ENCODE results near the gene DPH1. TPM values are rescaled to one million over a fixed set of nuclear protein-coding genes. Genes with fewer than 3 reads are reported as not detected.

DPH1 gene
- total and polyA plus RNA-seq, 4 donors: 9.8 to 24.6 (median 19.4) TPM

GRCh38 chr17:2084766-2085647 lies 55.1 kb downstream of the DPH1 start:
- TF ChIP-seq RXRA (IDR thresholded peaks at IDR 0.05): peak; percentile 46 to 58
- peak; percentile 51 for TF ChIP-seq SP1 (IDR thresholded peaks at IDR 0.05)
- TF ChIP-seq FOXA1 (IDR thresholded peaks at IDR 0.05): no peak
- TF ChIP-seq GABPA (IDR thresholded peaks at IDR 0.05 in 1 of 2, conservative IDR thresholded peaks at IDR 0.05 in 1 of 2): no peak
- no peak for TF ChIP-seq EGR1 (IDR thresholded peaks at IDR 0.05; ENCODE audit: low read depth in 2 of 2)
- TF ChIP-seq NR2F2 (IDR thresholded peaks at IDR 0.05): peak; percentile 65
- TF ChIP-seq, protein P1, sequence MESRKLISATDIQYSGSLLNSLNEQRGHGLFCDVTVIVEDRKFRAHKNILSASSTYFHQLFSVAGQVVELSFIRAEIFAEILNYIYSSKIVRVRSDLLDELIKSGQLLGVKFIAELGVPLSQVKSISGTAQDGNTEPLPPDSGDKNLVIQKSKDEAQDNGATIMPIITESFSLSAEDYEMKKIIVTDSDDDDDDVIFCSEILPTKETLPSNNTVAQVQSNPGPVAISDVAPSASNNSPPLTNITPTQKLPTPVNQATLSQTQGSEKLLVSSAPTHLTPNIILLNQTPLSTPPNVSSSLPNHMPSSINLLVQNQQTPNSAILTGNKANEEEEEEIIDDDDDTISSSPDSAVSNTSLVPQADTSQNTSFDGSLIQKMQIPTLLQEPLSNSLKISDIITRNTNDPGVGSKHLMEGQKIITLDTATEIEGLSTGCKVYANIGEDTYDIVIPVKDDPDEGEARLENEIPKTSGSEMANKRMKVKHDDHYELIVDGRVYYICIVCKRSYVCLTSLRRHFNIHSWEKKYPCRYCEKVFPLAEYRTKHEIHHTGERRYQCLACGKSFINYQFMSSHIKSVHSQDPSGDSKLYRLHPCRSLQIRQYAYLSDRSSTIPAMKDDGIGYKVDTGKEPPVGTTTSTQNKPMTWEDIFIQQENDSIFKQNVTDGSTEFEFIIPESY (IDR thresholded peaks at IDR 0.05): no peak
- no peak for TF ChIP-seq HNF4G (IDR thresholded peaks at IDR 0.05)
- TF ChIP-seq, protein P2, sequence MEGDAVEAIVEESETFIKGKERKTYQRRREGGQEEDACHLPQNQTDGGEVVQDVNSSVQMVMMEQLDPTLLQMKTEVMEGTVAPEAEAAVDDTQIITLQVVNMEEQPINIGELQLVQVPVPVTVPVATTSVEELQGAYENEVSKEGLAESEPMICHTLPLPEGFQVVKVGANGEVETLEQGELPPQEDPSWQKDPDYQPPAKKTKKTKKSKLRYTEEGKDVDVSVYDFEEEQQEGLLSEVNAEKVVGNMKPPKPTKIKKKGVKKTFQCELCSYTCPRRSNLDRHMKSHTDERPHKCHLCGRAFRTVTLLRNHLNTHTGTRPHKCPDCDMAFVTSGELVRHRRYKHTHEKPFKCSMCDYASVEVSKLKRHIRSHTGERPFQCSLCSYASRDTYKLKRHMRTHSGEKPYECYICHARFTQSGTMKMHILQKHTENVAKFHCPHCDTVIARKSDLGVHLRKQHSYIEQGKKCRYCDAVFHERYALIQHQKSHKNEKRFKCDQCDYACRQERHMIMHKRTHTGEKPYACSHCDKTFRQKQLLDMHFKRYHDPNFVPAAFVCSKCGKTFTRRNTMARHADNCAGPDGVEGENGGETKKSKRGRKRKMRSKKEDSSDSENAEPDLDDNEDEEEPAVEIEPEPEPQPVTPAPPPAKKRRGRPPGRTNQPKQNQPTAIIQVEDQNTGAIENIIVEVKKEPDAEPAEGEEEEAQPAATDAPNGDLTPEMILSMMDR (IDR thresholded peaks at IDR 0.05; ENCODE audit: low read depth, low read length, missing input control): no peak
- no peak for TF ChIP-seq TAF1 (conservative IDR thresholded peaks at IDR 0.05)
- TF ChIP-seq JUND (IDR thresholded peaks at IDR 0.05): no peak
- TF ChIP-seq, protein P3, sequence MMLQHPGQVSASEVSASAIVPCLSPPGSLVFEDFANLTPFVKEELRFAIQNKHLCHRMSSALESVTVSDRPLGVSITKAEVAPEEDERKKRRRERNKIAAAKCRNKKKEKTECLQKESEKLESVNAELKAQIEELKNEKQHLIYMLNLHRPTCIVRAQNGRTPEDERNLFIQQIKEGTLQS (IDR thresholded peaks at IDR 0.05): no peak
- TF ChIP-seq REST (IDR thresholded peaks at IDR 0.05): no peak
- no peak for TF ChIP-seq RAD21 (IDR thresholded peaks at IDR 0.05)
- TF ChIP-seq MAX (IDR thresholded peaks at IDR 0.05): no peak
- TF ChIP-seq YY1 (IDR thresholded peaks at IDR 0.05): no peak
- TF ChIP-seq HNF4A (conservative IDR thresholded peaks at IDR 0.05): no peak
- no peak for TF ChIP-seq FOXA2 (IDR thresholded peaks at IDR 0.05)
- DNase-seq (ENCODE audit: low spot score): no peak
- Histone ChIP-seq H3K9ac (ENCODE audit: low read depth in 1 of 2, low read length in 2 of 2) (peak overlapping the region in 1 of 2 donors; percentile 10), H3K9me3 (ENCODE audit: control insufficient read depth in 4 of 4, low read length in 3 of 4) (no peaks in the 10 kb centered on the region), H3K27ac (ENCODE audit: low read depth in 1 of 2, low read length in 2 of 2) (peak overlapping the region; percentile 64 to 79), H3K4me3 (ENCODE audit: low read depth in 1 of 3, low read length in 3 of 3) (no peak overlapping the region), H3K27me3 (ENCODE audit: control insufficient read depth in 4 of 4, insufficient read depth in 4 of 4, low read length in 3 of 4) (no peaks in the 10 kb centered on the region), H3K4me1 (ENCODE audit: control insufficient read depth in 4 of 4, insufficient read depth in 4 of 4, low read length in 3 of 4) (peaks cover 2 to 27% (median 17%) of the 10 kb centered on the region in 4 donors), H3K36me3 (ENCODE audit: control insufficient read depth in 4 of 4, insufficient read depth in 3 of 4, low read depth in 1 of 4, low read length in 3 of 4) (peaks cover 1 to 8% (median 5%) of the 10 kb centered on the region in 4 donors)
- WGBS: 72% methylated on average over 13 of the region's 13 CpGs

Measured in liver (tissue), 9 donors.